Keratinocyte (primary cell): ENCODE data around the gene CRTC3. TPM values are rescaled to one million over a fixed set of nuclear protein-coding genes. Genes with fewer than 3 reads are reported as not detected.

Experiments used
- DNase-seq: peaks from one replicate; pipeline ENCODE4 v3.0.0-alpha.2; 2011; ENCODE audit warnings: low read depth, missing footprints, low spot score
- FAIRE-seq: peaks from 2 replicates; lab custom pipeline; 2011; peaks lifted over from hg19 to GRCh38; lab: Jason Lieb, UNC
- H2AFZ ChIP-seq: 2 replicates; pipeline ENCODE4 v1.6.0; 2012; ENCODE audit warnings: low read length, control low read depth, inconsistent platforms; ENCODE audit not compliant: control insufficient read depth
- H3K27ac ChIP-seq: 2 replicates; pipeline ENCODE4 v1.5.1; 2011; ENCODE audit warnings: low read length; ENCODE audit not compliant: control insufficient read depth, insufficient read depth
- H3K27me3 ChIP-seq: 3 replicates; pipeline ENCODE4 v1.6.0; 2011; ENCODE audit warnings: low read length; ENCODE audit not compliant: control insufficient read depth, insufficient read depth; ENCODE audit errors: extremely low read depth
- H3K36me3 ChIP-seq, 2 experiments: 2 replicates in 1 of 2; 3 replicates in 1 of 2; pipeline ENCODE4 v1.5.1; 2011; ENCODE audit warnings: low read length in 2 of 2, mild to moderate bottlenecking in 1 of 2; ENCODE audit not compliant: control insufficient read depth in 2 of 2, insufficient read depth in 2 of 2; ENCODE audit errors: extremely low read depth in 1 of 2
- H3K4me1 ChIP-seq: 3 replicates; pipeline ENCODE4 v1.5.1; 2011; ENCODE audit warnings: low read length; ENCODE audit not compliant: control insufficient read depth, insufficient read depth; ENCODE audit errors: extremely low read depth
- H3K4me2 ChIP-seq: 3 replicates; pipeline ENCODE4 v1.6.0; 2011; ENCODE audit warnings: low read depth, low read length; ENCODE audit not compliant: control insufficient read depth, insufficient read depth; ENCODE audit errors: extremely low read depth
- H3K4me3 ChIP-seq, 3 experiments: fragments of 200-600 bp in 1 of 3; sonication (generic) in 1 of 3; 2 replicates in 2 of 3; 3 replicates in 1 of 3; pipeline ENCODE4 v1.5.1; 2011 to 2016; ENCODE audit warnings: low read length in 3 of 3, mild to moderate bottlenecking in 3 of 3, control low read depth in 2 of 3, inconsistent platforms in 1 of 3, low read depth in 1 of 3, mixed read lengths in 1 of 3, mixed run types in 1 of 3, moderate library complexity in 1 of 3; ENCODE audit not compliant: control insufficient read depth in 2 of 3, insufficient read depth in 2 of 3; ENCODE audit errors: extremely low read depth in 1 of 3
- H3K79me2 ChIP-seq: 2 replicates; pipeline ENCODE4 v1.6.0; 2012; ENCODE audit warnings: low read length; ENCODE audit not compliant: control insufficient read depth, insufficient read depth
- H3K9ac ChIP-seq: 3 replicates; pipeline ENCODE4 v1.6.0; 2011; ENCODE audit warnings: low read length; ENCODE audit not compliant: control insufficient read depth, insufficient read depth; ENCODE audit errors: extremely low read depth
- H3K9me1 ChIP-seq: 3 replicates; pipeline ENCODE4 v1.6.0; 2011; ENCODE audit warnings: low read length; ENCODE audit not compliant: control insufficient read depth, insufficient read depth; ENCODE audit errors: extremely low read depth
- H3K9me3 ChIP-seq: 2 replicates; pipeline ENCODE4 v1.5.1; 2012; ENCODE audit warnings: low read depth, low read length; ENCODE audit not compliant: control insufficient read depth
- H4K20me1 ChIP-seq: 3 replicates; pipeline ENCODE4 v1.6.0; 2011; ENCODE audit warnings: low read length; ENCODE audit not compliant: control insufficient read depth, insufficient read depth; ENCODE audit errors: extremely low read depth
- EZH2 ChIP-seq: IDR thresholded peaks from one replicate; pipeline ENCODE4 v1.6.1; 2012; ENCODE audit warnings: inconsistent platforms, mild to moderate bottlenecking, low read length, moderate library complexity
- dilution Hi-C: fragments of 300-500 bp; cut with MboI; formaldehyde crosslinking; loops from one replicate; pipeline ENCODE4 v1.7.0; 2020; ENCODE audit warnings: low sequenced_read_pairs; ENCODE audit not compliant: extremely low pct_ligation_motif_present
- polyA plus RNA-seq, 5 experiments: library from polyadenylated mRNA; depleted of rRNA in 3 of 5; stranded (reverse) in 3 of 5; stranded (forward) in 1 of 5; unstranded in 1 of 5; fragments of >200 nt; gene quantifications; 1 replicate in 1 of 5; 2 replicates in 3 of 5; 3 replicates in 1 of 5; pipeline versions ENCODE4 v1.2.1 to v1.2.3, GENCODE V29; 2011 to 2012; ENCODE audit warnings: missing spikeins in 2 of 5, low read depth in 1 of 5, low replicate concordance in 1 of 5
- TF ChIP-seq, protein P1 (sequence below), 3 experiments: IDR thresholded peaks in 1 of 3; conservative IDR thresholded peaks in 1 of 3; optimal IDR thresholded peaks in 1 of 3; 2 replicates in 2 of 3; 3 replicates in 1 of 3; pipeline versions ENCODE3 to v1.5.1; 2011; ENCODE audit warnings: low read length in 3 of 3, mild to moderate bottlenecking in 3 of 3, moderate library complexity in 2 of 3, control low read depth in 1 of 3, inconsistent platforms in 1 of 3; ENCODE audit not compliant: insufficient read depth in 2 of 3; ENCODE audit errors: extremely low read depth in 1 of 3

The CRTC3 gene
- polyA plus RNA-seq, 1 donor (not counting 4 experiments of a cell fraction or from before 2014, with no cell fraction given) = 11.9 TPM

DNA sequence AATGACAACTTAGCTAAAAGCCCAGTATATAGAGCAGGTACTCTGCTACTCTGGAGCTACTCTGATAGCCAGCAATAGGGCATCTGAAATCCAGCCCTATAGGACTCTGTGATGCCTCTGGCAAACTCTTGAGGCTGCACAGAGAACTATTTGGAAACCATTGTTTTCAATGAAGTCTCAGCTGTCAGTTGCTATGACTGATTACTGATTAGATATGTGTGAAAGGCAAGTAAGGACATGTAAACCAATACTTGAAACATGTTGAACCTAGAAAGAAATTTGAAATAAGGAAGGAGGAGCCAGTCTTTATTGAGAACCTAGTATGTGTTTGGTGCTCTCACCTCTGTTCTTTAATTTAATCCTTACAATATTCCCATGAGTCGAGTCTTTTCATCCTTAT is 40.2 kb upstream of the CRTC3 start:
- FAIRE-seq = peak; percentile 61

GRCh38 chr15:90489944-90490343 is 39.8 kb upstream of the CRTC3 start:
- no peak overlapping the region for H3K4me2 ChIP-seq
- H2AFZ ChIP-seq = no peak overlapping the region
- dilution Hi-C loops = no loop called here
- H3K27me3 ChIP-seq = no peaks in the 10 kb centered on the region
- H3K36me3 ChIP-seq = peaks cover 45 to 62% of the 10 kb centered on the region in 2 experiments
- H3K4me1 ChIP-seq = peaks cover 11% of the 10 kb centered on the region
- FAIRE-seq = no peak
- H4K20me1 ChIP-seq = peaks cover 5% of the 10 kb centered on the region
- no peak overlapping the region for H3K9ac ChIP-seq
- H3K79me2 ChIP-seq = peaks cover 2% of the 10 kb centered on the region
- H3K27ac ChIP-seq = peak overlapping the region; percentile 28
- H3K9me1 ChIP-seq = no peaks in the 10 kb centered on the region
- no peak for TF ChIP-seq EZH2
- TF ChIP-seq, protein P1, sequence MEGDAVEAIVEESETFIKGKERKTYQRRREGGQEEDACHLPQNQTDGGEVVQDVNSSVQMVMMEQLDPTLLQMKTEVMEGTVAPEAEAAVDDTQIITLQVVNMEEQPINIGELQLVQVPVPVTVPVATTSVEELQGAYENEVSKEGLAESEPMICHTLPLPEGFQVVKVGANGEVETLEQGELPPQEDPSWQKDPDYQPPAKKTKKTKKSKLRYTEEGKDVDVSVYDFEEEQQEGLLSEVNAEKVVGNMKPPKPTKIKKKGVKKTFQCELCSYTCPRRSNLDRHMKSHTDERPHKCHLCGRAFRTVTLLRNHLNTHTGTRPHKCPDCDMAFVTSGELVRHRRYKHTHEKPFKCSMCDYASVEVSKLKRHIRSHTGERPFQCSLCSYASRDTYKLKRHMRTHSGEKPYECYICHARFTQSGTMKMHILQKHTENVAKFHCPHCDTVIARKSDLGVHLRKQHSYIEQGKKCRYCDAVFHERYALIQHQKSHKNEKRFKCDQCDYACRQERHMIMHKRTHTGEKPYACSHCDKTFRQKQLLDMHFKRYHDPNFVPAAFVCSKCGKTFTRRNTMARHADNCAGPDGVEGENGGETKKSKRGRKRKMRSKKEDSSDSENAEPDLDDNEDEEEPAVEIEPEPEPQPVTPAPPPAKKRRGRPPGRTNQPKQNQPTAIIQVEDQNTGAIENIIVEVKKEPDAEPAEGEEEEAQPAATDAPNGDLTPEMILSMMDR (optimal IDR thresholded peaks at IDR 0.05 in 1 of 3, IDR thresholded peaks at IDR 0.05 in 1 of 3, conservative IDR thresholded peaks at IDR 0.05 in 1 of 3; ENCODE audit: extremely low read depth in 1 of 3, insufficient read depth in 2 of 3, low read length in 3 of 3) = no peak
- H3K9me3 ChIP-seq = no peaks in the 10 kb centered on the region
- H3K4me3 ChIP-seq = no peak overlapping the region
- no peak for DNase-seq

More for the DNA sequence above, 40.2 kb upstream of the CRTC3 start:
- Histone ChIP-seq H4K20me1 (peaks cover 5% of the 10 kb centered on the region), H3K9ac (no peak overlapping the region), H2AFZ (no peak overlapping the region), H3K79me2 (peaks cover 2% of the 10 kb centered on the region), H3K9me3 (no peaks in the 10 kb centered on the region), H3K4me3 (no peak overlapping the region), H3K9me1 (no peaks in the 10 kb centered on the region), H3K36me3 (peaks cover 44 to 64% of the 10 kb centered on the region in 2 experiments), H3K4me2 (no peak overlapping the region), H3K4me1 (peaks cover 11% of the 10 kb centered on the region), H3K27me3 (no peaks in the 10 kb centered on the region), H3K27ac (peak overlapping the region; percentile 28)
- dilution Hi-C loops = no loop called here
- DNase-seq = no peak
- TF ChIP-seq, protein P1 (optimal IDR thresholded peaks at IDR 0.05 in 1 of 3, IDR thresholded peaks at IDR 0.05 in 1 of 3, conservative IDR thresholded peaks at IDR 0.05 in 1 of 3; ENCODE audit: extremely low read depth in 1 of 3, insufficient read depth in 2 of 3, low read length in 3 of 3) = no peak
- TF ChIP-seq EZH2 = no peak
